AG04450 (cell line): Measurements from ENCODE around the gene ZCCHC24. TPM values are rescaled to one million over a fixed set of nuclear protein-coding genes. Genes with fewer than 3 reads are reported as not detected.
"Not testable (repeated sequence)": the region's sequence is repeated elsewhere in the genome, so short reads cannot be mapped to it uniquely, and the experiment has no call there.

Experiments used
- CTCF ChIA-PET: fragments of 300-600, 350-600 bp; formaldehyde crosslinking; extraction: SDS; loops from one replicate; lab custom pipeline; 2022; ENCODE audit warnings: antibody characterized with exemption, inconsistent platforms; lab: Charles Lee
- POLR2A ChIA-PET: fragments of 350-600 bp; formaldehyde crosslinking; extraction: SDS; loops from one replicate; lab custom pipeline; 2021; ENCODE audit warnings: antibody characterized with exemption, inconsistent platforms; lab: Yijun Ruan, JAX
- DNase-seq: peaks from one replicate; pipeline ENCODE4 v3.0.0-alpha.2; 2011; ENCODE audit warnings: low read depth, low spot score
- H3K27ac ChIP-seq: one replicate; pipeline ENCODE4 v1.5.1; 2012; ENCODE audit warnings: low read depth, low read length, control low read depth
- H3K27me3 ChIP-seq: one replicate; pipeline ENCODE4 v1.6.0; 2012; ENCODE audit warnings: low read length; ENCODE audit not compliant: control insufficient read depth, insufficient read depth
- H3K4me3 ChIP-seq: 2 replicates; pipeline ENCODE4 v1.5.1; 2011; ENCODE audit warnings: mild to moderate bottlenecking, low read depth, low read length, control low read depth
- H3K9me3 ChIP-seq: 2 replicates; pipeline ENCODE4 v1.5.1; 2012; ENCODE audit warnings: low read length; ENCODE audit not compliant: control insufficient read depth, insufficient read depth
- polyA plus RNA-seq: library from polyadenylated mRNA; depleted of rRNA; stranded (reverse); fragments of >200 nt; gene quantifications from 2 replicates; pipeline ENCODE4 v1.2.3, GENCODE V29; 2011
- TF ChIP-seq, protein P1 (sequence below): IDR thresholded peaks from 2 replicates; pipeline ENCODE4 v1.5.1; 2011; ENCODE audit warnings: low read depth, low read length, control low read depth, inconsistent platforms

Gene ZCCHC24
- polyA plus RNA-seq, 1 experiment = 37.4 TPM

DNA sequence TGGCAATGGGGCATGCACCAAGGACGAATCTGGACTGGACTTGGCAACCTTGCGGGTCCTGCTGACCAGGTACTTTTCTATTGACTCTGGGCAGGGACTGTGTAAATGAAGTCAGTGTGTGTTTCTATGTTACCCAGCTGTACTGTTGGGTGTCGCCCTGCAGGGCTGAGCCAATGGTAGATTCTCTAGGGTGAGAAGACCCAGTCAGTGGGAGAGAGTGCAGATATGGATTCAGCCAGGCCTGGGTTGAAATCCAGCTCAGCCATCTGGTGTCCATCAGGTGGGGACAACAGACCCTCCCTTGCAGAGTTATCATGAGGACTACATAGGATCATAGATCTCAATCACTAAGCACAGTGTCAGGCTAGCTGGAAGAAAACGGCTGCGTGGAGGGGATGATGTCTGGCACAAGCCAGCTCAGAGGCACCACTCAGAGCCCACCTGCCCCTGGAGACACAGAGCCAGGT lies 103.1 kb downstream of the ZCCHC24 start:
- H3K4me3 ChIP-seq = no peak overlapping the region
- ChIA-PET CTCF (no interaction called here), POLR2A (no interaction called here)
- H3K9me3 ChIP-seq = peaks cover 5% of the 10 kb centered on the region
- TF ChIP-seq, protein P1, sequence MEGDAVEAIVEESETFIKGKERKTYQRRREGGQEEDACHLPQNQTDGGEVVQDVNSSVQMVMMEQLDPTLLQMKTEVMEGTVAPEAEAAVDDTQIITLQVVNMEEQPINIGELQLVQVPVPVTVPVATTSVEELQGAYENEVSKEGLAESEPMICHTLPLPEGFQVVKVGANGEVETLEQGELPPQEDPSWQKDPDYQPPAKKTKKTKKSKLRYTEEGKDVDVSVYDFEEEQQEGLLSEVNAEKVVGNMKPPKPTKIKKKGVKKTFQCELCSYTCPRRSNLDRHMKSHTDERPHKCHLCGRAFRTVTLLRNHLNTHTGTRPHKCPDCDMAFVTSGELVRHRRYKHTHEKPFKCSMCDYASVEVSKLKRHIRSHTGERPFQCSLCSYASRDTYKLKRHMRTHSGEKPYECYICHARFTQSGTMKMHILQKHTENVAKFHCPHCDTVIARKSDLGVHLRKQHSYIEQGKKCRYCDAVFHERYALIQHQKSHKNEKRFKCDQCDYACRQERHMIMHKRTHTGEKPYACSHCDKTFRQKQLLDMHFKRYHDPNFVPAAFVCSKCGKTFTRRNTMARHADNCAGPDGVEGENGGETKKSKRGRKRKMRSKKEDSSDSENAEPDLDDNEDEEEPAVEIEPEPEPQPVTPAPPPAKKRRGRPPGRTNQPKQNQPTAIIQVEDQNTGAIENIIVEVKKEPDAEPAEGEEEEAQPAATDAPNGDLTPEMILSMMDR = no peak
- no peak for DNase-seq
- no peak overlapping the region for H3K27ac ChIP-seq
- H3K27me3 ChIP-seq = no peaks in the 10 kb centered on the region

DNA sequence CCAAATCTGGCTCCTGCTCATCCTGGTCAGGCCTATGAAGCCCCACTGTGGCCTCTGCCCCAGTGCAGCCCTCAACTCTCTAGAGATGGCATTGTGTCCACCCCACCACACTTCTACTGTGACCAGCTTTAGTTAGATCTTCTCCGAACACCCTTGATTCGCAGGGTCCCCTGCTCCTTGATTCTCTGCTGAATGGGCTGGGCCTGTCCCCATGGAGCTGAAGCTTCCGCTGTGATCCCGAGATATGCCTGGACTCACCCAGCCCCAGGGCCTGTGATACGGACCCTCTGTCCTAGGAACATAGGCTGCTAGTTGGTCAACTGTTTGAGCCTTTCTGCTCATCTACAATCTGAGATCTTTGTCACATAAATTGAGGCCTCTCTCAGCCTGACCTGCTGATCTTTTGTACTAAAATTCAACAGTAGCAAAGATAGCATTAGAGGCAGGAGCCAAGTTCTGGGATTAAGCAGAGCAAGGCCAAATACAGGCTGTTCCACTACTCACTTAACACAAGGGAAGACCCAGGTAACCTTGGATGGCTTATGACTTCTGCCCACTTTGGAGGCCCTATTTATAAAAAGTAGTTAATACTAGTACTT lies 104.7 kb downstream of the ZCCHC24 start:
- H3K27me3 ChIP-seq = no peaks in the 10 kb centered on the region
- TF ChIP-seq, protein P1 = no peak
- H3K9me3 ChIP-seq = peaks cover 5% of the 10 kb centered on the region
- H3K4me3 ChIP-seq = no peak overlapping the region
- no peak overlapping the region for H3K27ac ChIP-seq
- DNase-seq = no peak
- ChIA-PET POLR2A (no interaction called here), CTCF (no interaction called here)

DNA sequence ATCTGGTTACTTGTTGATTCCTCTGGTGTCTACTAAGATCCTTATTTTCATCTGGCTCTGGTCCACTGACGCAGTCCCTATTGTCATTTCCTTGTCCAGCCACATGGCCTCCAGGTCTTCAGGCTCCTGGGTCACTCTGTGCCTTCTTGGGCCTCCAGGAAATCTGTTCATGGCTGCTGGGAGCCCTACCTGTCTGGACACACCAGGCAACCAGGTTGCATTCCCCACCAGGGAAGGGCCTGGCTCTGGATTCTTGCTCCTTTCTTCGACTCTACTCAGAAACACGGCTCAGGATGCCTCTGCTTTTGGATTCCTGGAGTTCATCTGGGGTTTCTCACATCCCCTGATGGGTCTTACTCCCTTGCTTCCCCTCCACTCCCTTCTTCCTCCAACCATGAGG lies 106.2 kb downstream of the ZCCHC24 start:
- no peaks in the 10 kb centered on the region for H3K27me3 ChIP-seq
- CTCF ChIA-PET = no interaction called here
- H3K27ac ChIP-seq = no peak overlapping the region
- H3K9me3 ChIP-seq = peaks cover 5% of the 10 kb centered on the region
- DNase-seq = no peak
- TF ChIP-seq, protein P1 = no peak
- no peak overlapping the region for H3K4me3 ChIP-seq
- POLR2A ChIA-PET = no interaction called here

DNA sequence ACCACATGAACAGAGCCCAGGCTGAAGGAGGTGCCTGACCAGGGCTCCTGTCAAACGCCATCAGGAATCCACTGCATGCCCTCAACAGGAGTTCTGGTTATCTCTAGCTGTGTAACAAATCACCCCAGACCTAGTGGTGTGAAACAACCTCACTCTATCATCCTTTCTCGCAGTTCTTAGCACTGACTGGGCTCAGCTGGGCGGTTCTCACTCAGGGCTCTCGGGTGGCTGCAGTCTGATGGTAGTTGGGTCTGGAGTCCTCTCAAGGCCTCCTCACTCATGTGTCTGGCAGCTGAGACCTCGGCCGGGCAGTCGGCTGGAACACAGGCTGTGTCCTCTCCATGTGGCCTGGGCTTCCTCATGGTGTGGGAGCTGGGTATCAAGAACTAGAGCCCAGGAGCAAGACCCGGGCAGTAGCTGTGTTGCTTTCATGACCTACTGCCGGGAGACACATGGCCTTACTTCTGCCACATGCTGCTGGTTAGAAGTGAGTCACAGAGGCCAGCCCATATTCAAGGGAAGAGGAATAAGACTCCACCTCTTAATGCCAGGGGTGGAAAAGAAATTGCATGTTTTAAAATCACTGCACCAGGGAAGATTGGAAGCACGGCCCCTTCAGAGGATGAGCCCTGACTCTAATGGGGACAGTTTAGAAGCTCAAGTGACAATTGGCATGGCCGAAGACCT lies 107.5 kb downstream of the ZCCHC24 start:
- H3K4me3 ChIP-seq, DNase-seq, POLR2A ChIA-PET, H3K27me3 ChIP-seq, H3K27ac ChIP-seq, H3K9me3 ChIP-seq: not testable (repeated sequence)
- CTCF ChIA-PET = interaction anchor here (1.8 kb wide), 1 partner anchor 8 kb away, joined by 7 read pairs; no protein-coding TSS in a partner anchor

DNA sequence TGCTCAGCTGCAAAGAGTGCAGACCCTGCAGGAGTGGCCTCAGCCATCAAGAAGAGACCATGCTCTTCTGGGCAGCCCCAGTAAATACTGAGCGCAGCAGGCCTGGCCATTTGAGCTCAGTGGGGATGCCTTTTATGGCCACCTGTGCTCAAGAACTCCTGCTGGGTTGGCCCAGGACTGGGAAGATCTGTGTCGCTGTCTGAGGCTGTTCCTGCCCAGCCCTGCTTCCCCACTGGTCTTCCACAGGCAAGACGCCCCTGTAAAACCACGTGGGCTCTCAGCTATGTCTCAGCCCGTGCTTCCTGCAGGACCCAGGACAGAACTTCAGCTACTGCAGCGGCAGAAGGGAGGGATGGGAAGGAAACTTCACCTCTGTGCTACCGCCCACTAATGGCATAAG lies 108.7 kb downstream of the ZCCHC24 start:
- TF ChIP-seq, protein P1 = no peak
- H3K27ac ChIP-seq = no peak overlapping the region
- no peaks in the 10 kb centered on the region for H3K27me3 ChIP-seq
- no peak overlapping the region for H3K4me3 ChIP-seq
- ChIA-PET CTCF (interaction anchor here (1.8 kb wide), 1 partner anchor 9 kb away, joined by 7 read pairs; no protein-coding TSS in a partner anchor), POLR2A (interaction anchor here (0.9 kb wide), 1 partner anchor 10 kb away, joined by 4 read pairs; the partner anchor contains the start of gene PPIF)
- no peak for DNase-seq
- H3K9me3 ChIP-seq = peaks cover 5% of the 10 kb centered on the region
